Urothelium cell line (cell line): ENCODE measurements around the gene HNRNPA1.
"Not testable (repeated sequence)": the region's sequence is repeated elsewhere in the genome, so short reads cannot be mapped to it uniquely, and the experiment has no call there.

Experiments used
- DNase-seq: peaks from one replicate; pipeline ENCODE4 v3.0.0; 2011; ENCODE audit warnings: low spot score, mixed read lengths
- FAIRE-seq: peaks from 2 replicates; lab custom pipeline; 2011; peaks lifted over from hg19 to GRCh38; lab: Jason Lieb, UNC

The HNRNPA1 gene

GRCh38 chr12:54273981-54274380 lies 6.5 kb upstream of the HNRNPA1 start:
- FAIRE-seq (no peak), DNase-seq (no peak)

DNA sequence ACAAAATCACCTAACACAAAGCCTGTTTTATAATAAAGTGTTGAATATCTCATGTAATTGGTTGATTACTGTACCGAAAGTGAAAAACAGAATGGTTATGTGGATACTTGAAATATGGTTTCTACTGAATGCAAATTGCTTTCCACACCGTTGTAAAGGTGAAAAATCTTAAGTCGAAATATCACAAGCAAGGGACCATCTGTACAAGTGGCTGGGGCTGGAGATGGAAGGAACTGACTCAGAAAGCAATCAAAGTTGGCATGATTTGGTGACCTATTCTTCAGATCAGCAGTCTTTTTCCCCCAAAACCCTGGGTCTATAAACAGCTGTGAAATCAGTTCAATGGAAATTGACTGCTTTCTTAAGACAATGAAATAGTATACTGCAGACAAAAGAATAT lies 4.2 kb upstream of the HNRNPA1 start:
- DNase-seq (no peak), FAIRE-seq (no peak)

DNA sequence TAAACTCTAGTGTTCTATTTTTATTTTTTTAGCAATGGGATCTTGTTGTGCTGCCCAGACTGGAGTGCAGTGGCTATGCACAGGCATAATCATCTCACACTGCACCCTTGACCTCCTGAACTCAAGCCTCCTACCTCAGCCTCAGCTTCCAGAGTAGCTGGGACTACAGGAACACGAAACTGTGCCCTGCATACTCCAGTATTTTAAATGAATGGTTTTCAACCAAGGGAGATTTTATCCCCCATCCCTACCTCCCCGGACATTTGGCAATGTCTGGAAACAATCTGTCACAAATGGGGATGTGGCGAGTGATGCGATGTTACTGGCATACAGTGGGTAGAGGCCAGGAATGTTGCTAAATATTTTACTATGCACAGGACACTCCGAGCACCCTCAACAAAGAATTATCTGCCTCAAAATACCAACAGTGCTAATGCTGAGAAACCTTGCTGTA lies 2.7 kb upstream of the HNRNPA1 start:
- DNase-seq (no peak), FAIRE-seq (no peak)

- FAIRE-seq, result no peak
- no peak for DNase-seq
Observed at GRCh38 chr12:54279227-54279631, 1.3 kb upstream of the HNRNPA1 start.

DNA sequence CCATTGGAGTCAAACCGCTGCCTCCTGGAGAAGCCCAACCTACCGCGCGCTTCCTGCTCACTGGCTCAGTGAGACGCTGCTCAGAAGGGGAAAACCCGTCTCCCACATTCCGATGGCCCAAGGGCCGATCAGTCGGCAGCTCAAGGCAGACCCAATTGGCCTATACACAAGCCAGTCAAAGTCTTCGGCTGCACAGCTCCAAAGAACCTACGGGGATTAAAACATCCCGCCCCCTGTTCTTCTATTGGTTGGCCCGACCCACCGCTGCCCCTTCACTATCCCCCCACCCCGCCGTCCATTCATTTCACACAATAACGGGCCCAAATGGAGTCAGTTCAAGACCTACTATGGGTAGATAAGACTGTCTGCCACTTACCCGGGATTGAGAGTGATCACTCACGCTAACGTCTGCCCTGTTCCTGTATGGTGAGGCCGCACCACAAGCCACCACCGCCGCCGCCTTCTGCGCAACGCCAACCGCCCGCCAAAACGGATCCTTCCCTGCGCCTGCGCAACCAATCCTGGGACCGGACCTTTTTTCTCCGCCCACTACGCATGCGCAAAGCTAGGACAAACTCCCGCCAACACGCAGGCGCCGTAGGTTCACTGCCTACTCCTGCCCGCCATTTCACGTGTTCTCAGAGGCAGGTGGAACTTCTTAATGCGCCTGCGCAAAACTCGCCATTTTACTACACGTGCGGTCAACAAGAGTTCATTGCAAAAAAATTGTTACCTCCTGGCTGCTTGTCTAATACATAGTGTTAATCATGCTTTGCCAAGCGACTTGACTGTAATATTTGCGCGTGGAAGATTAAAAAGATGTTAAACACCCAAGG lies 676 bp upstream of the HNRNPA1 start, which contains the start of gene CBX5:
Gene CBX5 (minus strand): TSS at position 491 of the 836 bp plus-strand sequence. CDS start 22,472 bp downstream, outside the sequence.
- no peak for FAIRE-seq
- DNase-seq, result peak; percentile 98

- DNase-seq, FAIRE-seq: not testable (repeated sequence)
Observed at GRCh38 chr12:54281261-54281638, 724 bp downstream of the HNRNPA1 start.

GRCh38 chr12:54281694-54282093 lies 1.2 kb downstream of the HNRNPA1 start:
- FAIRE-seq, DNase-seq: not testable (repeated sequence)

DNA sequence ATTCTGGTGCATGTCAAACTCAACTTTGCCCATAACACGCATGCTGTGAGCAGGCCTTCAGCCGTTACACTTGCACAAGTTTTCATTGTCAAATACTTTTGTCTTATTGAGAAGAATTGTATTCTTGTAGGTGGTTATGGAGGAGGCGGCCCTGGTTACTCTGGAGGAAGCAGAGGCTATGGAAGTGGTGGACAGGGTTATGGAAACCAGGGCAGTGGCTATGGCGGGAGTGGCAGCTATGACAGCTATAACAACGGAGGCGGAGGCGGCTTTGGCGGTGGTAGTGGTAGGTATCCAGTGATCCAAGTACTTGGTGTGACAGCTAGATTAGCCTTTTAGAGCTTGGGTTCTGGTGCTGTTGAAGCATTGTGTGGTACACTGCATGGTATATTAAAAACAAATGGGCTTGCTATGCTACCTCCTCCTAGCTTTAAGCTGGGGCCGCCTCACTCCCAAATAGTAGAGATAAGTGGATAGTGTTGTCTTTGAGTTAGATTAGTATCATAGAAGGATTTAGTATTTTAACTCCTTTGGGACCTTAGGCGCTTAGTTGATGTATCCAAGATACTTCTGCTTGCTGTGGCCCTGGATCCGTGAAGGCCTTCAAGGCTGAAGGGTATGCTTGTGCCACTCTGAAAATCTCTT lies 2.5 kb downstream of the HNRNPA1 start:
- FAIRE-seq, result no peak
- no peak for DNase-seq

DNA sequence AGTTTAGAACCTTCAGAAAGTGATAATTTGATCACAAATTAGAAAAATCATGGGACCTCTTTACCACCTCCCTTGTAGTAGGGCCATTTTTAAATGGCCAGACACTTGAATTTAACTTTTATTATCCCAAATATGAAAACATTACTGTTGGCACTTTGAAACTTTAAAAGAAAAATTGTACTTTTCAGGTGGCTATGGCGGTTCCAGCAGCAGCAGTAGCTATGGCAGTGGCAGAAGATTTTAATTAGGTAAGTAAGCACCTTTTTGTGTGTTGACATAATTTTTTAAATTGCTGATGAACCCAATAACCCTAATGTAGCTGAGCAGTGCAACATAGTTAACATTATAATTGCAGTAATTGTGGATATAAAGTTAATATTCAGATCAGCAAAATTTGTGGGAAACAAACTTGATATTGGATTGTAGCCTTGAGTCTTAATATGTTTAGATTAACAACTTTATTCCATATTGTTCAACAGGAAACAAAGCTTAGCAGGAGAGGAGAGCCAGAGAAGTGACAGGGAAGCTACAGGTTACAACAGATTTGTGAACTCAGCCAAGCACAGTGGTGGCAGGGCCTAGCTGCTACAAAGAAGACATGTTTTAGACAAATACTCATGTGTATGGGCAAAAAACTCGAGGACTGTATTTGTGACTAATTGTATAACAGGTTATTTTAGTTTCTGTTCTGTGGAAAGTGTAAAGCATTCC lies 3.7 kb downstream of the HNRNPA1 start:
- not testable (repeated sequence) for FAIRE-seq

DNA sequence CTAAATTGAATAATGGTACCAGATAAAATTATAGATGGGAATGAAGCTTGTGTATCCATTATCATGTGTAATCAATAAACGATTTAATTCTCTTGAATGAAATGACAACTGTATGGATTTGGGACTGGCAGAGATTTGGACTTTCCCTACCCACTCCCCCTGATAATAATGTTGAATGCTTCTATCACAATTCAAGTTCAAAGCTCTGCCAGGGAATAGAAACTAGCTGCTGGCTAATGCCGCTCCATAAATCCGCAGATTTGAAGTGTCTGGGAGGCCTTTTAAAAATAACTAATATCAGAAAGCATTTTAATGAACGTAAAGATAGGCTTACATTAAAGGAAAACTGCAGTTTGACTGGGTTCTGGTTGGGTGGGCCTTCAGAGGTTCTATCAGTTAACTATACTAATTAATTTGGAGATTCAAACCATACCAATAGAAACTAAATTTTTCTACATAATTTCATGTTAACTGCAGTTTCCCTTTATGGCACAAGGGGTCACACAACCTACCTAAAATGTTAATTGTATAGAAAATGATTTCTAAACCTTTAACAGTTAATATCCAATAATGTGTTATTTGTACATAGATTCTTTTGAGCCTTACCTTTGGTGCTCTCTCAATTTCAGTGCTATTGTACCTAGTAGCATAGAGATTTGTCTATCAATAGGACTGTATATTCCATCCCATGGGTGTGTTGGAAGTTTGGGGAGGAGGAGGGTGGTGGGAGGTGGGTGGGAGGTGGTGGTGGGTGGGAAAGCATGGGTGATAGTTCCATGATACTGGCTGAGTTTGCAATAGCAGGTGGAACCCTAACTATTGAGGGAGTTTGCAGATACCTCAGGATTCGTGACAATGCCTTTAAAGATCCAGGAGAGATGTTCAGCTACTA lies 4.9 kb downstream of the HNRNPA1 start:
- FAIRE-seq (no peak), DNase-seq (no peak)

More for the DNA sequence above, 3.7 kb downstream of the HNRNPA1 start:
- not testable (repeated sequence) for DNase-seq

DNA sequence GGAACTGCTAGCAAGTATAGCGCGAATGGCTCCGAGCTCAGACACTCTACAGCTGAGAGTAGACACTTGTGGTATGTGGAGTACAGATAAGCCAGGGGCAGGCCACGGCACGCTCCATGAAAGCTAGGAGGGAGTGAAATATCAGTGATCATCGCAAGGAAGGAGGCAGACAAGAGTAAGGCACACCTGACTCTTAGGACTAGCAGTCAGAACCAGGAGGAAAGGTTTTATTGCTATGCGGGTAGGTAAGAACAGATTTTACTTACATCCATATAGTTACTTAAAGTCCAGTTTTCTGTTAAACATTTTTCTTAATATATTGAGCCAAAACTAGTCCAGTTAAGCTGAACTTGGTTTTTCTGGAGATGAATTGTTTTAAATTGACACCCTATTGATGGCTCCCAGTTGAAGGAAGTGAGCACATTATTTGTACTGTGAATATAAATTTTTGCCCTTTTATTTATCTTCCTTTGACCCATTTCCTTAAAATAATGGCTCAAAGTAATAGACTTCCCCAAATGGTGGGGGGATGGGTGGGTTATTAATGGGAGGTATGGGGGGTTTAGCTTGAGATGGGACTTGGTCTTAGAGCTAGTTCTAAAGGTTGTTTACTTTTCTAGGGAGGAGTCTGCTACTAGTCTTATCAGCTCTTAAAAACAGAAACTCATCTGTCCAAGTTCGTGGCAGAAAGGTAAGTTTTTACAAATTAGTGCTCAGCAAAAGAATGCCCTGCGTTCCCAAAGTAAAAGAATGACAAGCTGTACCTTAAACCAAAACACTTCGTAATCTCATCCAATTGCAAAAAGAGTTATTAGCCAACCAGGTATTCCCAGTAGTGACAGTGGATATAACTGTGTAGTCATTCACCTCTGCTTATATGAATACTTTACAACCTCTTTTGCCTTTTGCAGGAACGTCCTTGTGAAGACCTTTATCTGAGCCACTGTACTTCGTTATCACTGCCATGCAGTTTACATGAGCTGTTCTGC lies 5.8 kb downstream of the HNRNPA1 start:
- no peak for DNase-seq
- no peak for FAIRE-seq

DNA sequence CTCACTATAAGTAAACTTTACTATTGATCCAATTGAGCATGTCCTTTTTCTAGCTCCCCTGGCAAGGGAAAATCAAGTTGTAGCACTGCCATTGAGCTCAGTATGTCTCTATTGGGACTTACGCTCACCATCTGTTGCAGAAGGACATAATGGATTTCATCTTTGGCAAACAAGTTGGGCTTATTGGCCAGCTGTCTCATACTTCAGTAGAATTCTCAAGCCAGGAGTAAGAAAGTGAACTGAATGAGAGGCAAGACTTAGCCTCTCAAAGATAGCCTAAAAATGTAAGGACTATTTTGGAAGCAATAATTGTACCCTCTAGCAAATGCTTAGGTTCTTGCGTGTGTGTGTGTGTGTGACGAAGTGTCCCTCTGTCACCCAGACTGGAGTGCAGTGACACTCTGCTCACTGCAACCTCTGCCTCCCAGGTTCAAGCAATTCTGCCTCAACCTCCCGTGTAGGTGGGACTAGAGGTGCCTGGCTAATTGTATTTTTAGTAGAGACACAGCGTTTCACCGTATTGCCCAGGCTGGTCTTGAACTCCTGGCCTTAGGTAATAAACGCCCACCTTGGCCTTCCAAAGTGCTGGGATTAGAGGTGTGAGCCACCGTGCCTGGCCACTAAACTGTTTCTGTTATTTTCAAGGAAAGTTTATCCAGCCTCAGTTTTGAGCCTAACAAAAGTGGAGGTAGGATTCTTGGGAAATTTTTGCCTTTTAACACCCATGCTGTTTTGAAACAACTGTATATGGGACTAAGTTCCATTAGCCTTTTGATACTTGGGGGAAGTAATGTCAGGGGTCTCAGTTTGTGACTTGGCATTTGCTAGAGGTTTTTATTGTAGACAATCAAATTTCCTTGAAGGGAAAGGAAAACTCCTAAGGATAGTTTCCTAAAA lies 7.0 kb downstream of the HNRNPA1 start:
- FAIRE-seq (no peak), DNase-seq (no peak)

- FAIRE-seq, result no peak
Observed at GRCh38 chr12:54292083-54292930, 11.8 kb downstream of the HNRNPA1 start.

GRCh38 chr12:54292931-54293241 lies 12.4 kb downstream of the HNRNPA1 start:
- DNase-seq (no peak), FAIRE-seq (no peak)

More at GRCh38 chr12:54292083-54292930, 11.8 kb downstream of the HNRNPA1 start:
- no peak for DNase-seq

GRCh38 chr12:54294152-54294952 lies 13.8 kb downstream of the HNRNPA1 start:
- FAIRE-seq (no peak), DNase-seq (peak; percentile 70)

DNA sequence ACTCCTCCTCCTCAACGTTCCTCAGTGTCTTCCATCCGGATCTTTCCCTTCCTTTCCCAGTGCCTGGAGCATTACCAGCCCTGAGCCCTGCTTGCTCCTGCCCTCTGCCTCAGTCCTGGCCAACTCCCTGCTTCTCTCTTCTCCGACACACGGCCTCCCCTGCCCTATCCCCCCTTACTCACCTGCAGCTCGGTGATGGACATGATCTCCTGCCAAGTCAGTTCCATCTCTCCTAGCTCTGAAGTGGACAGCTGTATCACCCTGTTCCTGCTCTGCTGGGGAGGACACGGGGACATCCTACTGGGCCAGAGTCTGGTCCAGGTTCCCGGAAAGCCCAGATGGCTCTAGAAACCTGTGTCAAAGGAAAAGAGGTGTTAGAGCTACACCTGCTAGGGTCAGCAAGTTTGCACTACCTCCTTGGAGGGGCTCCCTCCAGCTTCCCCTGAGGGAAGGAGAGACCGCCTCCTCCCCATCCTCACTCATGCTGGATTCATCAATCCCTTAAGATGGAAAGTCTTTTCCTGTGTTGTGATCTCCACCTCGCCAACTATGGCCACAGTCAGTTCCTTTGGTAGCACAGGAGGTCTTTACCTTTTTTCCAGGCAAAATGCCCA lies 14.5 kb downstream of the HNRNPA1 start:
- DNase-seq, result no peak
- FAIRE-seq, result no peak
